Naive thymus-derived CD4-positive, alpha-beta T cell (primary cell): Measurements from ENCODE around the gene SRSF11. TPM values are rescaled to one million over a fixed set of nuclear protein-coding genes. Genes with fewer than 3 reads are reported as not detected.

Experiments
- ATAC-seq: fragments of 150-1000 bp; cut with Tn5 transposase; 2 replicates; pipeline ENCODE4 v1.10.0; 2021; ENCODE audit warnings: mild to moderate bottlenecking, moderate library complexity
- CTCF ChIA-PET: fragments of 350-600 bp; sonication (Branson Sonifier 250); formaldehyde crosslinking; loops from one replicate; lab custom pipeline; 2021; ENCODE audit warnings: antibody characterized with exemption; lab: Charles Lee
- POLR2A ChIA-PET: fragments of 350-600 bp; sonication (Branson Sonifier 250); formaldehyde crosslinking; loops from one replicate; lab custom pipeline; 2021; ENCODE audit warnings: antibody characterized with exemption, inconsistent platforms; lab: Charles Lee
- DNase-seq, 9 donors: peaks; one replicate each; pipeline versions ENCODE4 v3.0.0 to v3.0.0-alpha.2; 2020 to 2022; ENCODE audit warnings: mixed read lengths in 1 of 9
- H3K27ac ChIP-seq: one replicate; pipeline ENCODE4 v1.7.0; 2013; ENCODE audit warnings: mild to moderate bottlenecking, low read depth, low read length, moderate library complexity
- H3K27me3 ChIP-seq, 2 donors: one replicate each; pipeline ENCODE4 v1.7.0; 2013; ENCODE audit warnings: low read length in 2 of 2, mild to moderate bottlenecking in 2 of 2, moderate library complexity in 2 of 2; ENCODE audit not compliant: control insufficient read depth in 2 of 2, insufficient read depth in 2 of 2
- H3K36me3 ChIP-seq, 3 experiments: 1 replicate in 2 of 3; 2 replicates in 1 of 3; pipeline ENCODE4 v1.7.0; 2013; ENCODE audit warnings: low read length in 3 of 3, mild to moderate bottlenecking in 3 of 3, moderate library complexity in 1 of 3; ENCODE audit not compliant: insufficient read depth in 3 of 3, control insufficient read depth in 2 of 3
- H3K4me1 ChIP-seq, 2 donors: one replicate each; pipeline ENCODE4 v1.7.0; 2013; ENCODE audit warnings: low read length in 2 of 2, mild to moderate bottlenecking in 2 of 2, moderate library complexity in 1 of 2; ENCODE audit not compliant: control insufficient read depth in 2 of 2, insufficient read depth in 2 of 2
- H3K4me3 ChIP-seq: 2 replicates; pipeline ENCODE4 v1.7.0; 2013; ENCODE audit warnings: mild to moderate bottlenecking, low read length
- H3K9me3 ChIP-seq, 3 experiments: 1 replicate in 2 of 3; 2 replicates in 1 of 3; pipeline ENCODE4 v1.7.0; 2013; ENCODE audit warnings: low read length in 3 of 3; ENCODE audit not compliant: control insufficient read depth in 2 of 3
- H3K27ac Mint-ChIP-seq, 9 donors: one replicate each; pipeline ENCODE4 v1.8.0; 2020 to 2022; ENCODE audit warnings: mixed read lengths in 9 of 9, mild to moderate bottlenecking in 8 of 9, moderate library complexity in 5 of 9, inconsistent platforms in 2 of 9
- H3K27me3 Mint-ChIP-seq, 5 donors: one replicate each; pipeline ENCODE4 v1.8.0; 2021 to 2022; ENCODE audit warnings: mixed read lengths in 5 of 5, mild to moderate bottlenecking in 1 of 5
- H3K36me3 Mint-ChIP-seq, 5 donors: one replicate each; pipeline ENCODE4 v1.8.0; 2020 to 2022; ENCODE audit warnings: mixed read lengths in 5 of 5, mild to moderate bottlenecking in 3 of 5, inconsistent platforms in 1 of 5
- H3K4me1 Mint-ChIP-seq, 7 donors: one replicate each; pipeline ENCODE4 v1.8.0; 2020 to 2022; ENCODE audit warnings: mixed read lengths in 7 of 7, mild to moderate bottlenecking in 3 of 7, inconsistent platforms in 1 of 7
- H3K4me3 Mint-ChIP-seq, 10 donors: one replicate each; pipeline ENCODE4 v1.8.0; 2020 to 2022; ENCODE audit warnings: mild to moderate bottlenecking in 10 of 10, mixed read lengths in 10 of 10, moderate library complexity in 6 of 10, inconsistent platforms in 2 of 10
- H3K9me3 Mint-ChIP-seq, 11 donors: one replicate each; pipeline ENCODE4 v1.8.0; 2020 to 2022; ENCODE audit warnings: mixed read lengths in 11 of 11, mild to moderate bottlenecking in 4 of 11, inconsistent platforms in 1 of 11, moderate library complexity in 1 of 11
- intact Hi-C, 2 donors: fragments of 100-400 bp; cut with micrococcal nuclease; formaldehyde crosslinking; loops; one replicate each; pipeline ENCODE4 v1.15.1; 2023
- polyA plus RNA-seq, 2 donors: library from polyadenylated mRNA; unstranded; fragments of 300-500 nt; fragmentation: Illumina TruSeq; gene quantifications; one replicate each; pipeline ENCODE4 v1.2.3, GENCODE V29; 2021
- total RNA-seq, 6 experiments: library from RNA in 5 of 6; stranded (reverse) in 5 of 6; gene quantifications; 1 replicate in 5 of 6; 2 replicates in 1 of 6; pipeline ENCODE4 v1.2.3 and lab custom pipeline; 2021 to 2026

SRSF11 gene
- total and polyA plus RNA-seq, 7 experiments from 2014 or later, result 86.3 to 413 (median 293) TPM

GRCh38 chr1:70247122-70247521 lies 25.9 kb downstream of the SRSF11 start:
- Histone ChIP-seq H3K9me3 (no peaks in the 10 kb centered on the region), H3K27me3 (no peaks in the 10 kb centered on the region), H3K36me3 (peaks cover 41 to 92% (median 64%) of the 10 kb centered on the region in 3 experiments), H3K27ac (no peak overlapping the region), H3K4me1 (no peaks in the 10 kb centered on the region), H3K4me3 (no peak overlapping the region)
- DNase-seq, result no peak
- H3K4me1 Mint-ChIP-seq, result peaks cover 0 to 40% (median 13%) of the 10 kb centered on the region in 7 donors
- ATAC-seq, result no peak
- H3K27ac Mint-ChIP-seq, result peak overlapping the region in 6 of 9 donors; percentile 17 to 57 (median 23)
- H3K4me3 Mint-ChIP-seq, result no peak overlapping the region
- intact Hi-C loops, result loop anchor here (5.0 to 10.0 kb wide), 2 partner anchors 35 to 238 kb away; no protein-coding TSS in a partner anchor
- no peaks in the 10 kb centered on the region for H3K27me3 Mint-ChIP-seq
- peaks cover 0 to 1% (median 0%) of the 10 kb centered on the region in 11 donors for H3K9me3 Mint-ChIP-seq
- CTCF ChIA-PET, result no interaction called here
- POLR2A ChIA-PET, result no interaction called here
- peaks cover 26 to 62% (median 41%) of the 10 kb centered on the region in 5 donors for H3K36me3 Mint-ChIP-seq

DNA sequence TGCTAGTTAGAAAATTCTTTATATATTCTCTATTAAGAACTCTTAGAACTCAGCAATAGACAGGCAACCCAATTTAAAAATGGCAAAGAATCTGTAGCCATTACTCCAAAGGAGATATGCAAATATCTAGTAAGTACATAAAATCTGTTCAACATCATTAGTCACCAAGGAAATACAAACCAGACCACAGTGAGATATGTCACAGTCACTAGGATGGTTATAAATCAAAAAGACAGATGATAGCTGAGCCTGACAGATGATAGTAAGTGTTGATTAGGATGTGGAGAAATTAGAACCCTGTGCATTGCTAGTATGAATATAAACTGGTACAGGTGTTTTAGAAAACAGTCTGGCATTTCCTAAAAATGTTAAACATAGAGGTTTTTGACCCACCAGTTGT lies 26.6 kb downstream of the SRSF11 start:
- H3K4me1 Mint-ChIP-seq, result peaks cover 0 to 40% (median 13%) of the 10 kb centered on the region in 7 donors
- Histone ChIP-seq H3K36me3 (peaks cover 35 to 85% (median 59%) of the 10 kb centered on the region in 3 experiments), H3K27ac (no peak overlapping the region), H3K4me1 (no peaks in the 10 kb centered on the region), H3K27me3 (no peaks in the 10 kb centered on the region), H3K9me3 (no peaks in the 10 kb centered on the region), H3K4me3 (no peak overlapping the region)
- intact Hi-C loops, result loop anchor here (1.0 to 10.0 kb wide), 3 partner anchors 9 to 237 kb away; no protein-coding TSS in a partner anchor
- ChIA-PET CTCF (no interaction called here), POLR2A (no interaction called here)
- H3K36me3 Mint-ChIP-seq, result peaks cover 26 to 62% (median 41%) of the 10 kb centered on the region in 5 donors
- no peak overlapping the region for H3K4me3 Mint-ChIP-seq
- DNase-seq (no peak), ATAC-seq (no peak)
- peak overlapping the region in 5 of 9 donors; percentile 21 to 57 (median 46) for H3K27ac Mint-ChIP-seq
- peaks cover 0 to 1% (median 0%) of the 10 kb centered on the region in 11 donors for H3K9me3 Mint-ChIP-seq
- no peaks in the 10 kb centered on the region for H3K27me3 Mint-ChIP-seq

DNA sequence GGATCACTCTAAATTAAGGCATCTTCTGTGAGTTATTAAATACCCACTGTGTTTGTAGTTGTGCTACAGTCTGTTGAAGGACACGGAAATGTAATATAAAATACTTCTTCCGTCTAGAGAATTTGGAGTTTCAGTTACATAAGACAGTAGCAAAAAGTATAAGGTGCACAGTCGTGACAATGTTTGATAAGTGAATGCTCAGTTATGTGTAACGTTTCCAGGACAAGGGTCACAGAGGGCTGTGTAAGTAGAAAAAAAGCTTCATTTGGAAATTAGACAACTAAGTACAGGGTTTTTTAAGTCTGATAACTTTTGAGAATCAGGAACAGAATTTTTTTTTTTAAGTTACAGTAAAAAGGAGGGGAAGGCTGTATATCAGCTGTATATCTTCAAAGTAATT lies 27.5 kb downstream of the SRSF11 start:
- Mint-ChIP-seq H3K36me3 (peaks cover 26 to 58% (median 40%) of the 10 kb centered on the region in 5 donors), H3K4me3 (no peak overlapping the region), H3K27me3 (no peaks in the 10 kb centered on the region), H3K4me1 (peaks cover 0 to 39% (median 13%) of the 10 kb centered on the region in 7 donors), H3K9me3 (peaks cover 0 to 1% (median 0%) of the 10 kb centered on the region in 11 donors), H3K27ac (peak overlapping the region in 2 of 9 donors; percentile 46 to 68)
- Histone ChIP-seq H3K4me1 (no peaks in the 10 kb centered on the region), H3K27me3 (no peaks in the 10 kb centered on the region), H3K27ac (no peak overlapping the region), H3K4me3 (no peak overlapping the region), H3K36me3 (peaks cover 26 to 76% (median 55%) of the 10 kb centered on the region in 3 experiments), H3K9me3 (no peaks in the 10 kb centered on the region)
- ChIA-PET POLR2A (no interaction called here), CTCF (no interaction called here)
- no peak for ATAC-seq
- intact Hi-C loops, result loop anchor here (1.0 to 10.0 kb wide), 3 partner anchors 10 to 236 kb away; no protein-coding TSS in a partner anchor
- DNase-seq, result no peak

- H3K27me3 Mint-ChIP-seq, result no peaks in the 10 kb centered on the region
- H3K27ac Mint-ChIP-seq, result peak overlapping the region in 3 of 9 donors; percentile 4 to 28 (median 8)
- H3K27ac ChIP-seq, result no peak overlapping the region
- ChIA-PET CTCF (no interaction called here), POLR2A (interaction anchor here (0.9 kb wide), 1 partner anchor 11 kb away, joined by 3 read pairs; no protein-coding TSS in a partner anchor)
- no peak overlapping the region for H3K4me3 Mint-ChIP-seq
- H3K4me1 Mint-ChIP-seq, result no peaks in the 10 kb centered on the region
- H3K27me3 ChIP-seq, result no peaks in the 10 kb centered on the region
- H3K36me3 ChIP-seq, result no peaks in the 10 kb centered on the region
- no peak for ATAC-seq
- no peaks in the 10 kb centered on the region for H3K9me3 ChIP-seq
- no peaks in the 10 kb centered on the region for H3K4me1 ChIP-seq
- no peak for DNase-seq
- intact Hi-C loops, result no loop called here
- H3K9me3 Mint-ChIP-seq, result no peaks in the 10 kb centered on the region
- peaks cover 0 to 4% (median 0%) of the 10 kb centered on the region in 5 donors for H3K36me3 Mint-ChIP-seq
- H3K4me3 ChIP-seq, result no peak overlapping the region
Observed at GRCh38 chr1:70256664-70257063, 35.5 kb downstream of the SRSF11 start.

GRCh38 chr1:70264839-70265238 lies 43.7 kb downstream of the SRSF11 start:
- ATAC-seq, result no peak
- POLR2A ChIA-PET, result no interaction called here
- H3K9me3 ChIP-seq, result no peaks in the 10 kb centered on the region
- H3K9me3 Mint-ChIP-seq, result peaks cover 0 to 3% (median 0%) of the 10 kb centered on the region in 11 donors
- H3K27ac ChIP-seq, result no peak overlapping the region
- H3K4me3 ChIP-seq, result no peak overlapping the region
- H3K4me1 ChIP-seq, result no peaks in the 10 kb centered on the region
- no peak for DNase-seq
- H3K36me3 Mint-ChIP-seq, result peaks cover 5 to 43% (median 22%) of the 10 kb centered on the region in 5 donors
- H3K36me3 ChIP-seq, result peaks cover 0 to 30% (median 0%) of the 10 kb centered on the region in 3 experiments
- CTCF ChIA-PET, result no interaction called here
- no peaks in the 10 kb centered on the region for H3K4me1 Mint-ChIP-seq
- intact Hi-C loops, result no loop called here
- H3K27me3 Mint-ChIP-seq, result no peaks in the 10 kb centered on the region
- no peak overlapping the region for H3K4me3 Mint-ChIP-seq
- H3K27me3 ChIP-seq, result no peaks in the 10 kb centered on the region
- H3K27ac Mint-ChIP-seq, result peak overlapping the region in 6 of 9 donors; percentile 3 to 65 (median 50)

DNA sequence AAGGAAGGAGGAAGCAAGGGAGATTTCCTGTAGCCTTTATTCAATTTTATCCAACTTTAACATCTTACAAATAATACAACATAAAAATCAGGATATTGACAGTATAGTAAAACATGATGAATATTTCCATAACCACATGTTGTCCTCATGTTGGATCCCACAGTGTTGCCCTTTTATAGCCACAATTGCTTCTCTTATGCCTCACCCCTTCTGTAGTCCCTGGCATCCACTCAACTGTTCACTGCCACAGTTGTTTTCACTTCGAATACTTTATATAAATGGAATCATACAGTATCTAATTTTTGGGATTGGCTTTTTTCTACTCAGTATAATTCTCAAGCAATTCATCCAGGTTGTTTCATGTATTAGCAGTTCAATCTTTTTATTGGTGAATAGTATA lies 44.8 kb downstream of the SRSF11 start:
- peaks cover 0 to 30% (median 0%) of the 10 kb centered on the region in 3 experiments for H3K36me3 ChIP-seq
- no peaks in the 10 kb centered on the region for H3K27me3 ChIP-seq
- H3K4me3 ChIP-seq, result no peak overlapping the region
- Mint-ChIP-seq H3K27me3 (no peaks in the 10 kb centered on the region), H3K9me3 (peaks cover 0 to 3% (median 0%) of the 10 kb centered on the region in 11 donors), H3K27ac (peak overlapping the region in 1 of 9 donors; percentile 58), H3K4me3 (no peak overlapping the region), H3K4me1 (no peaks in the 10 kb centered on the region), H3K36me3 (peaks cover 5 to 44% (median 22%) of the 10 kb centered on the region in 5 donors)
- ATAC-seq (no peak), DNase-seq (no peak)
- POLR2A ChIA-PET, result no interaction called here
- CTCF ChIA-PET, result interaction anchor here (0.7 kb wide), 1 partner anchor 243 kb away, joined by 3 read pairs; no protein-coding TSS in a partner anchor
- H3K27ac ChIP-seq, result no peak overlapping the region
- intact Hi-C loops, result no loop called here
- H3K4me1 ChIP-seq, result no peaks in the 10 kb centered on the region
- no peaks in the 10 kb centered on the region for H3K9me3 ChIP-seq

- no peaks in the 10 kb centered on the region for H3K9me3 ChIP-seq
- Mint-ChIP-seq H3K27me3 (no peaks in the 10 kb centered on the region), H3K9me3 (no peaks in the 10 kb centered on the region), H3K36me3 (peaks cover 4 to 41% (median 24%) of the 10 kb centered on the region in 5 donors), H3K4me1 (peaks cover 0 to 6% (median 0%) of the 10 kb centered on the region in 7 donors), H3K4me3 (no peak overlapping the region), H3K27ac (peak overlapping the region in 2 of 9 donors; percentile 21 to 27)
- intact Hi-C loops, result no loop called here
- POLR2A ChIA-PET, result no interaction called here
- ATAC-seq (no peak), DNase-seq (no peak)
- CTCF ChIA-PET, result no interaction called here
- no peaks in the 10 kb centered on the region for H3K27me3 ChIP-seq
- H3K4me3 ChIP-seq, result no peak overlapping the region
- no peaks in the 10 kb centered on the region for H3K4me1 ChIP-seq
- no peak overlapping the region for H3K27ac ChIP-seq
- peaks cover 0 to 18% (median 9%) of the 10 kb centered on the region in 3 experiments for H3K36me3 ChIP-seq
Observed at GRCh38 chr1:70277875-70278274, 56.7 kb downstream of the SRSF11 start.
